ENCODE results near the gene ANAPC7. TPM values are rescaled to one million over a fixed set of nuclear protein-coding genes. Genes with fewer than 3 reads are reported as not detected.
A peak's percentile ranks its signal among the peaks of the same experiment; 100 is the strongest.
"Not testable (repeated sequence)": the region's sequence is repeated elsewhere in the genome, so short reads cannot be mapped to it uniquely, and the experiment has no call there.

ANAPC7 gene
- total and polyA plus RNA-seq, 2 donors (not counting 1 experiment from before 2014, with no cell fraction given) = 48.7 to 49.5 TPM

DNA sequence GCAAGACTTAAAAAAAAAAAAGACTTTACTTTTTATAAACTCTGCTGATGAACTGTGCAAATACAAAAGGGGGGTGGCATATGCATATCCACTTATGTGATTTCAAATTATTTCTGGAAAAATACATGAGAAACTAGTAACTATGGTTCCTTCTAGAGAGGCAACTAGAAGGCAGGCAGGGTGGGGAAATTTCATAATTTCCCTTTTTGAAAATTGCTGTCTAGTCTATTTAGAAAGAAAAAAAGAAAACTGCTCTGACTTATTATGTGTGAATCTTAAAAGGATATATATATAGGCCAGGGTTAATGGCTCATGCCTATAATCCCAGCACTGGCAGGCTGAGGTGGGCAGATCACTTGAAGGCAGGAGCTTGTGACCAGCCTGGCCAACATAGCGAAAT, 42.3 kb downstream of the ANAPC7 start:
- TF ChIP-seq EZH2 (IDR thresholded peaks at IDR 0.05; ENCODE audit: low read length, missing control alignments) = no peak
- TF ChIP-seq, protein P1, sequence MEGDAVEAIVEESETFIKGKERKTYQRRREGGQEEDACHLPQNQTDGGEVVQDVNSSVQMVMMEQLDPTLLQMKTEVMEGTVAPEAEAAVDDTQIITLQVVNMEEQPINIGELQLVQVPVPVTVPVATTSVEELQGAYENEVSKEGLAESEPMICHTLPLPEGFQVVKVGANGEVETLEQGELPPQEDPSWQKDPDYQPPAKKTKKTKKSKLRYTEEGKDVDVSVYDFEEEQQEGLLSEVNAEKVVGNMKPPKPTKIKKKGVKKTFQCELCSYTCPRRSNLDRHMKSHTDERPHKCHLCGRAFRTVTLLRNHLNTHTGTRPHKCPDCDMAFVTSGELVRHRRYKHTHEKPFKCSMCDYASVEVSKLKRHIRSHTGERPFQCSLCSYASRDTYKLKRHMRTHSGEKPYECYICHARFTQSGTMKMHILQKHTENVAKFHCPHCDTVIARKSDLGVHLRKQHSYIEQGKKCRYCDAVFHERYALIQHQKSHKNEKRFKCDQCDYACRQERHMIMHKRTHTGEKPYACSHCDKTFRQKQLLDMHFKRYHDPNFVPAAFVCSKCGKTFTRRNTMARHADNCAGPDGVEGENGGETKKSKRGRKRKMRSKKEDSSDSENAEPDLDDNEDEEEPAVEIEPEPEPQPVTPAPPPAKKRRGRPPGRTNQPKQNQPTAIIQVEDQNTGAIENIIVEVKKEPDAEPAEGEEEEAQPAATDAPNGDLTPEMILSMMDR (conservative IDR thresholded peaks at IDR 0.05 in 1 of 2, IDR thresholded peaks at IDR 0.05 in 1 of 2; ENCODE audit: low read depth in 1 of 2, low read length in 2 of 2) = no peak
- Histone ChIP-seq H3K9me3 (ENCODE audit: control insufficient read depth, insufficient read depth, low read depth, low read length) (no peaks in the 10 kb centered on the region), H3K27me3 (ENCODE audit: control insufficient read depth, insufficient read depth, low read length) (no peaks in the 10 kb centered on the region), H3K79me2 (ENCODE audit: control insufficient read depth, insufficient read depth, low read length) (no peaks in the 10 kb centered on the region), H4K20me1 (ENCODE audit: control insufficient read depth, extremely low read depth, insufficient read depth, low read length) (no peaks in the 10 kb centered on the region), H3K4me1 (ENCODE audit: control insufficient read depth, extremely low read depth, insufficient read depth, low read length) (no peaks in the 10 kb centered on the region), H2AFZ (ENCODE audit: low read length) (no peak overlapping the region), H3K4me3 (replicated peaks in 1 of 4; ENCODE audit: control extremely low read depth in 1 of 4, insufficient read depth in 1 of 4, low read depth in 3 of 4, low read length in 4 of 4) (no peak overlapping the region), H3K4me2 (ENCODE audit: extremely low read depth, insufficient read depth, low read length) (no peak overlapping the region), H3K36me3 (ENCODE audit: control insufficient read depth, insufficient read depth, low read length) (no peaks in the 10 kb centered on the region), H3K27ac (ENCODE audit: insufficient read depth, low read length) (no peak overlapping the region), H3K9ac (ENCODE audit: insufficient read depth, low read length) (no peak overlapping the region)
- DNase-seq (ENCODE audit: low read depth in 2 of 2) = no peak

DNA sequence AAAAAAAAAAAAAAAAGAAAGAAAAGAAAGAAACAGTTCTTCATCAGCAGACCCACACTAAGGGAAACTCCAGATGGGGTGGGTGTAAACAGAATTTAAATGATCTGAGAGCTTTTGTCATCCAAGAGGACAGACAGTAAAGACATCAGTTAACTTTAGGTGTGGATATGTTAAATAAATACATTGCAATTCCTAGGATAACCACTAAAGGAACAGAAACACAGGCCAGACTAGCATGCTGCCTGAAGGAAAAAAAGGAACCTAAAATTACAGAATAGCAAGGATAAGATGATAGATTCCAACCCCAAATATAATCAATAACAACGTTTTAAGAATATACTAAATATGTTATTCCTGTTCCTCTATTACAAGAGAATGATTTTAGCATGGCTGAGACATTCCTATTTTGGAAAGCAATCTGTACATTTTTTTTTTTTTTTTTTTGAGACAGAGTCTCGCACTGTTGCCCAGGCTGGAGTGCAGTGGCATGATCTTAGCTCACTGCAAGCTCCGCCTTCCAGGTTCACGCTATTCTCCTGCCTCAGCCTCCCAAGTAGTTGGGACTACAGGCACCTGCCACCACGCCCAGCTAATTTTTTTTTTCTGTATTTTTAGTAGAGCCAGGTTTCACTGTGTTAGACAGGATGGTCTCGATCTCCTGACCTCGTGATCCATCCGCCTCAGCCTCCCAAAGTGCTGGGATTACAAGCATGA, 45.0 kb downstream of the ANAPC7 start:
- H3K4me3 ChIP-seq (replicated peaks in 1 of 4; ENCODE audit: control extremely low read depth in 1 of 4, insufficient read depth in 1 of 4, low read depth in 3 of 4, low read length in 4 of 4); H3K79me2 ChIP-seq (ENCODE audit: control insufficient read depth, insufficient read depth, low read length); H3K9ac ChIP-seq (ENCODE audit: insufficient read depth, low read length); H3K27me3 ChIP-seq (ENCODE audit: control insufficient read depth, insufficient read depth, low read length); H2AFZ ChIP-seq (ENCODE audit: low read length); H3K27ac ChIP-seq (ENCODE audit: insufficient read depth, low read length); H3K4me2 ChIP-seq (ENCODE audit: extremely low read depth, insufficient read depth, low read length); H4K20me1 ChIP-seq (ENCODE audit: control insufficient read depth, extremely low read depth, insufficient read depth, low read length); H3K4me1 ChIP-seq (ENCODE audit: control insufficient read depth, extremely low read depth, insufficient read depth, low read length); H3K9me3 ChIP-seq (ENCODE audit: control insufficient read depth, insufficient read depth, low read depth, low read length); DNase-seq (ENCODE audit: low read depth in 2 of 2); H3K36me3 ChIP-seq (ENCODE audit: control insufficient read depth, insufficient read depth, low read length): not testable (repeated sequence)
- TF ChIP-seq, protein P1 (conservative IDR thresholded peaks at IDR 0.05 in 1 of 2, IDR thresholded peaks at IDR 0.05 in 1 of 2; ENCODE audit: low read depth in 1 of 2, low read length in 2 of 2) = peak in 1 of 2 donors; percentile 37

DNA sequence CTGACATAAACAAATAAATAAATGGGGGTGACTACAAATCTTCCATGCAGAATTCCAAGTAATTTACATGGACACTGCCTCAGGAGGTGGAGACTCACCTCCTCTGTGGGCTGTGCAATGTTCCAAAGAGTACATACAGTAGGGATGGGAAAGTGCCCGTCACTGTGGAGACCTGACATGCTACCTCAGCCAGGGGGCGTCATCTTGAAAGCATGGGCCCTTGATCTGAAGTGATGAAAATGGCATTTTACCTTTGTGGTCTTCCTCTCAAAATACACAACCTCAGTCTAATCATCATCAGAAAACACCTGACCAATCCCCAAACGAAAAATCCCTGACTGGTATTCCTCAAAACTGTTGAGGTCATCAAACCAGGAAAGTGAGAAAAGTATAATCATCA, 48.4 kb downstream of the ANAPC7 start:
- Histone ChIP-seq H3K4me2 (ENCODE audit: extremely low read depth, insufficient read depth, low read length) (no peak overlapping the region), H3K79me2 (ENCODE audit: control insufficient read depth, insufficient read depth, low read length) (no peaks in the 10 kb centered on the region), H3K4me3 (replicated peaks in 1 of 4; ENCODE audit: control extremely low read depth in 1 of 4, insufficient read depth in 1 of 4, low read depth in 3 of 4, low read length in 4 of 4) (no peak overlapping the region), H3K27ac (ENCODE audit: insufficient read depth, low read length) (no peak overlapping the region), H3K36me3 (ENCODE audit: control insufficient read depth, insufficient read depth, low read length) (peaks cover 3% of the 10 kb centered on the region), H3K9ac (ENCODE audit: insufficient read depth, low read length) (no peak overlapping the region), H3K4me1 (ENCODE audit: control insufficient read depth, extremely low read depth, insufficient read depth, low read length) (no peaks in the 10 kb centered on the region), H3K9me3 (ENCODE audit: control insufficient read depth, insufficient read depth, low read depth, low read length) (no peaks in the 10 kb centered on the region), H4K20me1 (ENCODE audit: control insufficient read depth, extremely low read depth, insufficient read depth, low read length) (no peaks in the 10 kb centered on the region), H2AFZ (ENCODE audit: low read length) (no peak overlapping the region), H3K27me3 (ENCODE audit: control insufficient read depth, insufficient read depth, low read length) (no peaks in the 10 kb centered on the region)
- no peak for TF ChIP-seq EZH2 (IDR thresholded peaks at IDR 0.05; ENCODE audit: low read length, missing control alignments)
- TF ChIP-seq, protein P1 (conservative IDR thresholded peaks at IDR 0.05 in 1 of 2, IDR thresholded peaks at IDR 0.05 in 1 of 2; ENCODE audit: low read depth in 1 of 2, low read length in 2 of 2) = peak in 1 of 2 donors; percentile 47
- peak in 1 of 2 donors; percentile 21 for DNase-seq (ENCODE audit: low read depth in 2 of 2)

Data from fibroblast of lung (primary cell).